RCC 7860 (cell line): Measurements from ENCODE around the gene SNTN.

Experiments
- DNase-seq: peaks from one replicate; pipeline ENCODE4 v3.0.0-alpha.2; 2015; ENCODE audit warnings: low spot score
- FAIRE-seq: peaks from 2 replicates; lab custom pipeline; 2012; peaks lifted over from hg19 to GRCh38; lab: Jason Lieb, UNC

Gene SNTN

GRCh38 chr3:63670544-63670943 is 18.1 kb downstream of the SNTN start:
- FAIRE-seq, result no peak
- no peak for DNase-seq

GRCh38 chr3:63673111-63673510 is 20.6 kb downstream of the SNTN start:
- no peak for DNase-seq
- FAIRE-seq, result no peak

GRCh38 chr3:63674586-63674985 is 22.1 kb downstream of the SNTN start:
- no peak for FAIRE-seq
- no peak for DNase-seq

GRCh38 chr3:63679186-63679585 is 26.7 kb downstream of the SNTN start:
- FAIRE-seq (no peak), DNase-seq (no peak)

- no peak for FAIRE-seq
- no peak for DNase-seq
Measured at GRCh38 chr3:63684081-63684480, 31.6 kb downstream of the SNTN start.

GRCh38 chr3:63685340-63685739 is 32.9 kb downstream of the SNTN start:
- DNase-seq, result no peak
- no peak for FAIRE-seq

GRCh38 chr3:63687278-63688225 is 35.1 kb downstream of the SNTN start:
- DNase-seq (no peak), FAIRE-seq (no peak)

- FAIRE-seq (no peak), DNase-seq (no peak)
Measured at GRCh38 chr3:63689285-63689684, 36.8 kb downstream of the SNTN start.

- DNase-seq (no peak), FAIRE-seq (no peak)
Measured at GRCh38 chr3:63693351-63693750, 40.9 kb downstream of the SNTN start.

GRCh38 chr3:63705092-63705645 is 52.7 kb downstream of the SNTN start:
- DNase-seq (peak; percentile 24), FAIRE-seq (no peak)

- FAIRE-seq (peak; percentile 97), DNase-seq (peak; percentile 87)
Measured at GRCh38 chr3:63706321-63707085, 54.0 kb downstream of the SNTN start.

GRCh38 chr3:63707731-63708130 is 55.3 kb downstream of the SNTN start:
- DNase-seq (peak; percentile 8), FAIRE-seq (no peak)

GRCh38 chr3:63709576-63709975 is 57.1 kb downstream of the SNTN start:
- FAIRE-seq, result no peak
- DNase-seq, result no peak
